Tibial nerve (tissue), 3 donors: Measurements from ENCODE around the gene LLGL1.

Experiments
- POLR2A ChIP-seq, 2 donors: fragments of 450-650 bp; IDR thresholded peaks; one replicate each; pipeline ENCODE4 v1.6.1; 2017; ENCODE audit warnings: antibody characterized with exemption in 2 of 2, mild to moderate bottlenecking in 2 of 2, moderate library complexity in 2 of 2
- TF ChIP-seq, protein P1 (sequence below), 5 experiments: fragments of 200-600 bp in 3 of 5; fragments of 450-650 bp in 2 of 5; sonication (generic) in 3 of 5; IDR thresholded peaks; one replicate each; pipeline ENCODE4 v1.5.1; 2016 to 2019; ENCODE audit warnings: antibody characterized with exemption in 5 of 5, mild to moderate bottlenecking in 3 of 5, moderate library complexity in 2 of 5

DNA sequence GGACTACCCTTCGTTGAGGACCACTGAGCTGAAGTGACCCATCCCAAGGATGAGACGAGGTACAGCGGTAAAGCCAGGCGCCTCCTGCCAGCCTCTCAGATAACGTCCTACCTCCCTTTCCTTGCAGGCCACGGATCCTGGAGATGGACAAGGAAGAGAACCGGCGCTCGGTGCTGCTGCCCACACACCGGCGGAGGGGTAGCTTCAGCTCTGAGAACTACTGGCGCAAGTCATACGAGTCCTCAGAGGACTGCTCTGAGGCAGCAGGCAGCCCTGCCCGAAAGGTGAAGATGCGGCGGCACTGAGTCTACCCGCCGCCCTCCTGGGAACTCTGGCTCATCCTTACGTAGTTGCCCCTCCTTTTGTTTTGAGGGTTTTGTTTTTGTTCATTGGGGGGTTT lies 17.3 kb upstream of the LLGL1 start:
- TF ChIP-seq, protein P1, sequence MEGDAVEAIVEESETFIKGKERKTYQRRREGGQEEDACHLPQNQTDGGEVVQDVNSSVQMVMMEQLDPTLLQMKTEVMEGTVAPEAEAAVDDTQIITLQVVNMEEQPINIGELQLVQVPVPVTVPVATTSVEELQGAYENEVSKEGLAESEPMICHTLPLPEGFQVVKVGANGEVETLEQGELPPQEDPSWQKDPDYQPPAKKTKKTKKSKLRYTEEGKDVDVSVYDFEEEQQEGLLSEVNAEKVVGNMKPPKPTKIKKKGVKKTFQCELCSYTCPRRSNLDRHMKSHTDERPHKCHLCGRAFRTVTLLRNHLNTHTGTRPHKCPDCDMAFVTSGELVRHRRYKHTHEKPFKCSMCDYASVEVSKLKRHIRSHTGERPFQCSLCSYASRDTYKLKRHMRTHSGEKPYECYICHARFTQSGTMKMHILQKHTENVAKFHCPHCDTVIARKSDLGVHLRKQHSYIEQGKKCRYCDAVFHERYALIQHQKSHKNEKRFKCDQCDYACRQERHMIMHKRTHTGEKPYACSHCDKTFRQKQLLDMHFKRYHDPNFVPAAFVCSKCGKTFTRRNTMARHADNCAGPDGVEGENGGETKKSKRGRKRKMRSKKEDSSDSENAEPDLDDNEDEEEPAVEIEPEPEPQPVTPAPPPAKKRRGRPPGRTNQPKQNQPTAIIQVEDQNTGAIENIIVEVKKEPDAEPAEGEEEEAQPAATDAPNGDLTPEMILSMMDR (IDR thresholded peaks at IDR 0.05) = no peak
- no peak for TF ChIP-seq POLR2A (IDR thresholded peaks at IDR 0.05)
